ENCODE measurements around the gene SLC1A3.

SLC1A3 gene

DNA sequence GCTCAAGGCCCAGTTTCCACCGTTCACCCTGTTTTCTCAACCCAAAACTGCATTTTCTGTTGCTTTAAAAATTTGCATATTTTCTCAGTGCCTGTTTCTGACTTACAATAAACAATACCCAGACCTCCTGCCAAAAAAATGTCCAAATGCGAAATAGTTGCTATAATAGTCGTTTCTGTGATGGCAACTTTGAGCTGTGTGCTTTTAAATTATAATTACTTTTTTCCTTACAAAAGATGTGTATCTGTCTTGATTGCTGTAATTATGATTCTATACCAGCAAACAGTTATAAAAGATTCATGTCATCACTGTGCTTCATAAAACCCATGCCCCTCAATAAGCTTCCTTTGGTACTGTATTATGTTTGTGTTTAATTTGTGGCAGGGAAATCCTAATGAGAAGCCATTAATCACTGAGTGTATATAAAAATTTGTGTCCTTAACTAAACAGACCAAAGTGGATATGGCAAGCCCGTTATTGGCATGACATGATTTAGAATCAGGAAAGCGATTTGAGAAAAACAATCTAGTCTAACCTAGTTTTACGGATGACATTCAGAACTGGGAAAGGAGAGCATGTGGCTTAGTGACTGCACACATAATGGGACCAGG lies 5.4 kb upstream of the SLC1A3 start:
- no peak for DNase-seq

DNA sequence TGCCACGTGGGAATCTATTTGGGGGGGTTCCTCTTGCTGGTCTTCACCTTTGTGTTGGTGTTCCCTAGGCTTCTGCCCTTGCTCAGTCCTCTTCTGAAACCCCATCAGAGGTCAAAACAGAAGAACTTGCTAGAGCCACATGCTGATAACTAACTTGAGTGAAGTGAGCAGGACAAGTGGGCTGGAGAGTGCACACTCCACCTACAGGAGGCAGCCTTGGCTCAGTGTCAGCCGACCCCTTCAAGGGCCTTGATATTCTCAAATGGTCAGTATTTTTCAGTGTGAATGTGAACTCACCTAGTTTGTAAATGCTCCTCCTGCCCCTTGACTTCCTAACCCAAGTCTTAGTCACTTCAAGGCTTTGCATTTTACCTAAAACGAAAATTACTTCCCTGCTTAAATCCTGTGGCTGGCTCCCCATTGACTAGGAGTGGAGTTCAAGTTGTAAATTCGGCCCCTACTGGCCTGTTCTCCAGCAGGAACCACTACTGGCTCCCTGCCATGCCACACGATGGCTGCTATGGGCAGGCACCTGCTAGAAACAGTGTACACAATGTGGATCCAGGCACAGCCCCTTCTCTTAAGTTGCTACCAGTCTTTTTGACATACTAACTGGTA lies 3.6 kb upstream of the SLC1A3 start:
- DNase-seq: no peak

DNA sequence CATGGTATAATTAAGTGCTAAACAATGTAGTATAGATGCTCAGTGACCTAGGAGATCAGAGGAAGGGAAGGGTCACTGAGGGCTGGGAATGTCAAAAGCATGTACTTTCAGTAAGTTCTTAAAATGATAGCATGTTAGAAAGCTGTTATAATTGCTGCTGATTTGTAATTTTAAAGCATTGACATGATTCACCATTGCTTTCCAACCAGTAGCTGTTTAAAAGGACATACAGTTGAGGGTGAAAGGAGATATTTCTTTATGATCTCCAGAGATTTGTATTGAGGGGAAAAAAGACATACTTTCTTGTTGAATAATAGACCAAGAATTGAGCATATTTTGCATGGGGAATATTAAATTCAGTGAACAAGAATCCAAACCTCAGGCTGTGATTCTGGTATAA lies 1.2 kb upstream of the SLC1A3 start:
- DNase-seq: no peak

DNA sequence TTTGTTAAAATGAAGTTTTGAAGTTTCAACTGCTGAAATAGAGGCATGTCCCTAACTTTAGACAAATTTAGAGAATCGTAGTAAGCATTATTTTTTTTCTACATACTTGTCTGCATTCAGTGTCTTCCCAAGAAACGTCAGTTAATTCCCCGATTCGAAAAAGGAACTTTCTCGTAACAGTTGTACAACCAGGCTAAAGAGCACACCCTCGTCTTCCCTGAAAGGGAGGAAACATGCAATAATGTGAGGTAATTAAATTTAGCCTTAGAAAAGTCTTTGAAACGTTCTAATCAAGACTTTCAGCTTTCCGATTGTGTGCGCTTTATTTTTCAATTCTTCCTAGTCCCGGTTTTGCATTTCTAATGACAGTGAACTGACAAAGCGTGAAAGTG lies 374 bp upstream of the SLC1A3 start:
- DNase-seq: no peak

DNA sequence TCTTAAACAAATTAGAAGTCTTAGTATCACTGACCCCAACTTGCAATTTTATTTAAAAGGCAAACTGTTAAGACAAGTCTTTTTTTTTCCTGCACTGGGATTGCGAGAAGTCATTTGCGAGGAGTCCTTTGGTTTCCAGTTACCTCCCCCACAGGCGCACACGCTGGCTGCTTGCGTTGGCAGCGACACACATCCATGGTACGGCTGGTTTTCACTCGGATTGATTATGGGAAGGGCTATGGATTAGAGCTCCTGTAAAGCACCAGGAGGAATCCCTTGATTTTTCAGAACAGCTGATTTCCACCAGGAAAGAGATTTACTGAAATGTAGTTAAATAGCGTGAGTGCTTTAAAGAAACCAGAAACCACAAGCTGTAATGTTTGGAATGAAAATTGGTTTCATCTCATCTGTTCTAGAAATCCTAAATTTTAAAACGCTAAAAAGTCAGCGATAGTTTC lies 737 bp downstream of the SLC1A3 start:
- no peak for DNase-seq

DNA sequence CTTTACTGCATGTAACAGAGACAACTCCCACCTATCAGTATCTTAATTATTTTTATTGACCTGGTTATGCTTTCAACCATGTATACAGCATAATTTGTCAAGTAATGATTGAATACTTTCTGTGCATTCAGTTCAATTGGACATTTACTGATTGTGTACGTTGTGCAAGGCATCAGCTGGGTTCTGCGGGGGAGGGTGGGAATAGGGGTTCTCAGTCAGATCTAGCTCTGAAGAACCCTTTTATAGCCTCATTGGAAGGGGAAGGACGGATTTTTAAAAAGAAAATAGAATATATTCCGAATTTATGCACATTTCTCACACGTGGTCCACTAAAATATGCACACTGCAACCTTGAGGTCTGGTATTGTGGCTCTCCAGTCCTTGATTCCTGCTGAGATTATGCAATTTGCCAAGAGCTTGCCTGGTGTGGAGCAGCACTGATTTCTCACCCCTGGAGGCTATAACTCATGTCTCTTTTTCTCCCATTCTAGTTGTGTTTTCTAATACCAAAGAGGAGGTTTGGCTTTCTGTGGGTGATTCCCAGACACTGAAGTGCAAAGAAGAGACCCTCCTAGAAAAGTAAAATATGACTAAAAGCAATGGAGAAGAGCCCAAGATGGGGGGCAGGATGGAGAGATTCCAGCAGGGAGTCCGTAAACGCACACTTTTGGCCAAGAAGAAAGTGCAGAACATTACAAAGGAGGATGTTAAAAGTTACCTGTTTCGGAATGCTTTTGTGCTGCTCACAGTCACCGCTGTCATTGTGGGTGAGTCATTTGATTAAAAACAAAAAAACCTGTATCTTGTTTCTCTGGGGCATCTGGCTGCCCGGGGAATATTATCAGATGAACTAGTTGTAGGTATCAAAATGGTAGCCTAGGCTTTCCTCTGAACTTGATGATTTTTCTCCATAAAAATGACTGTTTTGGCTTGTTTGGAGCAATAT lies 1.7 kb downstream of the SLC1A3 start:
- no peak for DNase-seq

DNA sequence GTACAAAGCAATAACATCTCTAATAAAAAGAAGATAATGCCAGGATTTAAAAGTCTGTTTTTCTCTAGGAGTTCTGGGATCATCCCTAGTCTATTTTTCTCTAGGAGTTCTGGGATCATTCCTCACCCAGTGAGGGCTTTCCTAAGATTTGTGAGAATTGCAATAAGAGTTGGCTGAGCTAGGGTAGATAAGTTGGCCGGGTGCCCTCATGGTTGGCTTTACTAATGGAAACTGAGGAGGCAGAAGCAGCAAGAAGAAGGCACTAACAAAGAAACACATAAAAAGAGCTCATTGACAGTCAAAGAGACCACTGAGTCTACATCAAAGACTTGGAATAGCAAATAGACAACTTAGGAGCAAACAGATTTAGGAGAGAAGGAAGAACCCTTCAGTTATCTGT lies 4.2 kb downstream of the SLC1A3 start:
- DNase-seq: no peak

DNA sequence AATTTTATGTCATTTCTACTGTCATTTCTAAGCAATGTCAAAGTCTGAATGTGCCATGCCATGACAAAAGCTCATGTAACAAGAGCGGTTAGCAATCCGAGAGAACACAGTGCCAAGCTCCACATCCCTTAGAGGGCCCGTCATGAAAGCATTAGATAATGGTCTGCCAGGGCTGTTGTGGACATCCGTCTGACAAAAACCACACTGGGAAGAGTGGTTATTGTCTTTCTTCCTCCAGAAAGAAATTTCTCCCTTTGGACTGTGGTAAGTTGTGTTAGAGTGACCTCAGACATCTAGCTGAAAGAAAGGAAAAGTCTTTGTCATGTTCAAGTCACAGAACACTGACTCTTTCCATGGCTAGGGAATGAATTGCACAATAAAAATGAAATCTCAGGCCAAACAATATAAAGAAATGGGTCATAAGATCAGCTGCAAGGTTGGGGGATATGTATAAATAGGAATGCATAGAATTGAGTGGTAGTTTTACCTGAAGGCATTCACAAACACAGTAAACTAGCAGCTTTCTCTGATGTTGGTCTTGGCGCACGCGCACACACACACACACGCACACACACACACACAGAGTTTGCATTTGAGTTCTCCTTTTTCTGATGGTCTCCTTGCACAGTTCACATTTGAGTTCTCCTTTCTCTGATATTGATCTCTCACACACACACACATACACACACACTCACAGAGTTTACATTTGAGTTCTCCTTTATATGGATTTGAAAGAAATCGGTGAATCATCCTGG lies 5.3 kb downstream of the SLC1A3 start:
- no peak for DNase-seq

DNA sequence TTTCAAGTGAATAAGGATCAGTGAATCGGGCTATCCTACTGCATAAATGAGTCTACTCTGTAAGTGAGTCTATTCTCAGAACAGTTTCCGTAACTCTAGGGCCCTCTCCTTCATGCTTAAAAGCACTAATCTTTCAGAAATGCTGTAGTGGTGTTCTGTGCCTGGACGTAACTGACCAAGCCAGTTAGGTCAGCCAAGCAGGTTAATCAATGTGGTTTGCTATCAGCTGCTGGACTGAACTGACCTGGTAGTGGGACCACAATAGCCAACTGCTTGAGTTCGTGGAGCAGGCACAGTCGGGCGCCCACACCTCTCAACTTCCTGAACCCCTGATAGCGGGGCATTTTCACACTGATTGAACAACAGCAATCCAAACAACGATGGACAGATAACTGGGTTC lies 6.8 kb downstream of the SLC1A3 start:
- no peak for DNase-seq

DNA sequence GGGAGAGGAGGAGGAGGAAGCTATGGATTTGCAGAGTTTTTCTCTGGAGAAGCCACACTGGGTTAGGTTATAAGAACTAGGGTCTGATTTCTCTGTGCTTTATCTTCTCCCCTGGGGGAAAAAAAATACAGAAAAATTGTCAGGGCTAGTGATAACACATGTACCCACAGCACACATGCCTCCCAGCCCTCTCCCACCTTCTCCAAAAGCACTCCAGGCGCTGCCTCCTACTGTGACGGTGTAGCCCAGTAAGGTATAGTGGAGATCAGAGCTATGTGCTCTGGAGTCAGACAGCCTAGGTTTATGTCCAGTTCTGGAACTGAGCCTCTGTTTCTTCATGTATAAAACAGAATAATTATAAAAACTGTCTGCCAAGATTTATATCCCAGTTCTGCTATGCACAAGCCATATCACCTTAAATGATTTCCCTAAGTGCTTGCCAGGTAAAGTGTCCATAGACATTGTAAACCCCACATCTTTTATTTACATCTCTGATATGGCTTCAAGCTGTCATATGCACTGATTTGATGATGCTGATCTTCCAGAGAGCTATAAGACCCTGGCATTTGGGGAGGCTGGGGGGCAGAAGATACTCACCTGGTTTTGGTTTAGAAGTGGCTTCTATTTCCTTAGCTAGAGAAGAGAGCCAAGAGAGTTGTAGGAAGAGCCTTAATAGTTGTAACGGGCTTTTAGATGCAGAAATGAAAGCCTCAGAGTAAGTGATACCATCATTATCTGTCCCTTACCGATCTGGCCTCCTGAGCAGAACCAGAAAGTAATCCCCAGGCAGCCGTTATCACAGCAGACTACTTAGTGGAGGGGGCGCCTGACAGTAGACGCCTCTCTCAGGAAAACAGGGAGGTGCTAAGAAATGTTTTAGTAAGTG lies 7.6 kb downstream of the SLC1A3 start:
- no peak for DNase-seq

DNA sequence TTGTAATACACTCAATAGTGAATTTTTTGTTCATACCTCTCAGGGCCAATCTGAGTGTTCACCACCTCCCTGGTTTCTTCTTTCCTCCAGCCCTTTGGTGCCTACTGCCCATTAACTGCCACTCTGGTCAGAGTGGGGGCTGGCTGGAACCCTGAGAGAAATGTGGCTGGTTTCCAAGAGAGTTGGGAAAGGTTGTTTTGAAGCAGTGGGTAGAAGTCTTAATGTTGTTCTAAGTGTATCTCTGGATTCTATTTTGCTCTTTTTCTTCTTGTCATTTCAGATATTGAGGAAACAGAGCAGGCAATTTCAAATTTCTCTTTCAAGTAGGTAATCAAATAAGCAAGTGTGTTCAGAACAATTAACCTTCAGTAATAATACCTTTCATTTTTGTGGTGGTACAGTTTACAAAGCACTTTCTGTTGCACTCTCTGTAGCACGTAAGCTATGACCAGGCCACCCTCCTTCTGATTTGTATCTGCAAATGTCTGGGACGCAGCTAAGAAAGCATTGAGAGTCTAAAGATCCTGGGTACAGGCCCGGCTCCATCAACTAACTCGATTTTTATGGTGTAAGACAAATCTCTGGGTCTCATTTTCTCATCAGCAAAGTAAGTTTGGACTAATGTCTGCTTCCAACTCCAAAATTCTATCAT lies 8.4 kb downstream of the SLC1A3 start:
- no peak for DNase-seq

DNA sequence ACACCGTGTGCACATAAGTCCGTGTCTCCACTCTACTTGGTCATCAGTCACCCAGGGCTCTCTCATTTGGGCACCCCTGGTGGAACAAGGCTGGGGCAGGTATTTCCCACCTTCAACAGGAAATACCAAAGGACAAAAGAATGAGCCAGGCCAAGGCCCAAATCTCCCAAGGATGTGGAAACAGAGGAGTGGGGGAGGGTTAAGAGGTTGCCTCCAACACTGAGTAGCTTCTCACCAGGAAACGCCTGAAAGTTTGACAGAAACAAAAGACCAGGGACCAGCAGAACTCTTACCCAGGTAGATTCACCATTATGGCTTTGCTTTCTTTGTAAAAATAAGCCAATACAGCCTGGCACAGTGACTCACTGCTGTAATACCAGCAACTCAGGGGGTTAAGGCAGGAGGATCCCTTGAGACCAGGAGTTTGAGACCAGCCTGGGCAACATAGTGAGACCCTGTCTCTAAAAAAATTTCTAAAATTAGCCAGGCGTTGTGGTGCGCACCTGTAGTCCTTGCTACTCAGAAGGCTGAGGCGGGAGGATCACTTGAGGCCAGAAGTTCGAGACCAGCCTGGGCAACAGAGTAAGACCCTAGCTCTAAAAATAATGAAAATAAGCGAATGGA lies 12.7 kb downstream of the SLC1A3 start:
- no peak for DNase-seq

DNA sequence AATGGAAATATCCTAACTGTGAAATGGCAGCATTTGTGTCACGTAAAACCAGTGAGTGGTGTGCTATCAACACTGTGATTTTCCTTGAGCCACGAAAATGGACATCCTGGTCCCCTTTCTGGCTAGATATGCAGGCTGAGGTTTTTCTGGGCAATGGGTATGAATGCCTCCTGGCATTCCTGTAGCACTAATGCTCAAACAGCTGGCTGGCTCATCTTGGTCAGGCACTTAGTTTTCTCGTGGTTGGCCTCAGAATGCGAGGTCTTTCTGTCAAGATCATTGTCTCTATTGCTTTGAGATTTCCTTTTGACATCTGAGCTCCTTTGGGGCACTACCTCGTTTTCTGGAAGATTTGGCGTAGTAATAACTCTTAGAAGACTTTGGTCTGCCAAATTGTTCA lies 15.6 kb downstream of the SLC1A3 start:
- no peak for DNase-seq

DNA sequence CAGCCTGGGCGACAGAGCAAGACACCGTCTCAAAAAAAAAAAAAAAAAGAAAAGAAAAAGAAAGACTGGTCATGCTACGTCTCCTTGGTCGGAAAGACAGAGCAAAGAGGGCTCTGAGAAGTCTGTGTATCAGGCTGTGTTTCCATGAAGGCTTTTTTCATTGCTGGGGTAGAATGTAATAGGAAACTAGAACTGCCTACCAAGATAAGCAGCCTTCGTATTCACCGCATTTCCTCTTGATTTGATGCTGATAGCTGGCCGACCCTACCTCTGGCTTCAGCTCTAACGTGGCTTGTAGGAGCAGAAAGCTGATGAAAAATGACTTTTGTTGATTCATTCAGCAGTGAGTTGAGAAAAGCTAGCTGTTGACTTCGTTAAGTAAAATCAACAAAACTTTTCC lies 17.4 kb downstream of the SLC1A3 start:
- no peak for DNase-seq

DNA sequence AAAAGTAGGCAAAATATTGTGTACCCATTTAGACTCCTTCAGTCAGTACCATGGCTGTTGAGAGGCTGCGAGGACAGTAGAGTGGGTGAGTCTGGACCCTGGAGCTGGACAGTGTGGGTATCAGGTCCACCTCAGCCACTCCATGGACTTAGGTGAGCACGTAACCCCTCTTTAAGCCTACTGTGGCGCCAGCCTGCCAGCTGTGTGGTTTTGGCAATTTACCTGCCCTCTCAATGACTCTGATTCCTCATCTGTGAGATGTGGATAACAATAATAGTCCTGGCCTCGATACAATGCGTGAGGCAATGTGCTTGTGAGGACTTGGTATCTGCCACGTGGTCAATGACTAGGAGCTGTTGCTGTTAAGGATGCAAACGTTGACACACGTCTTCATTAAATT lies 17.9 kb downstream of the SLC1A3 start:
- DNase-seq: no peak

DNA sequence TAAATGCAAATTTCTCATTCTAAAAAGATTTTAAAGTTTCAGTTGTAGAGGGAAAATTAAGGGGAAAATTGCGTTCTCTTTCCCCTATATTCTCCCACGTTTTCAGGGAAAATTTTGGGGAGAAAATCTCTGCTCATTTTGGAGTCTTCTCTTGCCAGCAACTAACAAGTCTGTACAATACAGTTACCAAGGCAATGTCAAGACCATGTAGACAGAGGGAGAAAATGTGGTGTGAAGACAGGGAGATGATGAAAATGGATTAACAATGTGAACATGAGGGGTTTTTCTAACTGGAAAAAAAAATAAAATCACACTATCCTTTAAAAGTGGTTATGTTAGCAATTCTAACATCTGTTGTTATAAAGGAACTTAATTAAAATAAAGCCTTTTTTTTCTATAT lies 22.3 kb downstream of the SLC1A3 start:
- no peak for DNase-seq

DNA sequence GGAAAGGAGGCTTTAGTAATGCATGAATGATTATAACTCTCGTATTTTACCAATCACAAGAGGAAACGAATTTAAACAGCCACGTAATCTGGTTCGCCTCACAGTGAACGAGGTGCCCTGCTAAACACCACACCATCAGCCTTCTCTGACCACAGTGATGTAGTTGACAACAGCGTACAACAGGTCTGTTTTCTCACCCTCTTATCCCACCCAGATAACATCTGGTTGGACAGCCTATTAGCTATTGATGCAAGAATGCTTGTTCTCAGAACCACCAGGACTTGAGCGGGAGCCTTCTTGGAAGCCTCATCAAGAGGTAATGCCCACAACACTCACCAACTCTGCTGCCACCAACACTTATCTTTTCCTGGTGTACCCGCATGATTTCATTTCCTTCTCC lies 23.3 kb downstream of the SLC1A3 start:
- no peak for DNase-seq

DNA sequence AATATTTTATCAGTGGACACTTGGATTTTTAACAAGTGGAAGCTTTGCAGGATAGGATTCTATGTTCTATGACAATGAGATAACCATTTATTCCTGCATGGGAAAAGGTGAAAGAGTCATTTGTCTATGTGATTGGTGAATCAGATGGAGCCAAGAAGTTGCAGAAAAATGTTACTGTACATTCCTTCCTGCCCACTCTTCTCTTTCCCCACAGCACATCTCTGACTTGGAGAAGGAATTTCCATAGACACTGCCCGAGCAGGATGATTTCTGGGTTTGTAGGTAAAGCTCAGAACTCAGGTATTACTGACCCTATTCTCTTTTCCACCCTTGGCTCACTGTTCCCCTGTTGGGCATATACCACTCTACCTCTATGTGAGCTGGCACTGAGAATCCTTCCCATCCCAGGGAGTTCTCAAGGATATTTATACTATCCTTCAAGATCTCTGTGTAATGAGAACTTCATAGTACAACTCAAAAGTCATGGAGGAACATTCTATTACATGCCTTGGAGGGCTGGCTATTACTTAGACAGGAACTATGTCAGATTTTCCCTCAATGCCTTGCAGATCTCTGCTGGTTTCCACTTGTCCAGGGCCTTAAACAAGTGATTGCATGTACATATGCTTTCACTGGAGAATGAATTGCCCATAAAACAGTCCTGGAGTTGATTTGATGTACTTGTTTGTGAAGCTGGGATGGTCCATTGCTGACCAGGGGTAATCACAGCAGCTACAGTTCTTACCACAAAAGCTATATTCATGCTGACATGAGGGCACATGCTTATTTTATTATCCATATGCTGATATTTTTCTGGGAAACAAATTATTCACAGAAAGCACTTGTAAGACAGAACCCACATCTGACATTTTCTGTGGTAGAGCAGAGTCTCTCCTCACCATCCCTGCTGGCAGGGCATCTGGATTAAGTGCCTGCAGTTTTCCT lies 24.1 kb downstream of the SLC1A3 start:
- DNase-seq: no peak

DNA sequence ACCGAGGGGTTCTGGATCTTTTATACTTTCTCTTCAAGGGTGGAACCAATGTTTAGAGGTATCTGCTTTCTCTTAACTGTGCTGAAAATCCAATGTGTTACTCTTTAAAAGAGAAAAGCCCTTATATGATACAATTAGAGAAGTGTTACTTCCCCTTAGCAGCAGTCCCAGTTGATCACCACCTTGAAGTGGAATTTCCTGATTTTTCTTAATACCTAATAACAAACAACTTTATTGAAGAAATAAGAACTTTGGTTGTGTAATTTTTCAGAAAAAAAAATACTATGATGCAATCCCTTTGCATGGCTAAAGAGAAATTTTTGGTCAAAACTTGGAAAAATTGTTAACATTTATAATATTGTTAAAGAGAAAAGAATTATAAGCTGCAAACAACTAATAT lies 24.7 kb downstream of the SLC1A3 start:
- no peak for DNase-seq

Data from activated CD8-positive, alpha-beta memory T cell treated with anti-CD3 and anti-CD28 coated beads, Interleukin-2, amount 50 U/mL, for 4 hours (primary cell).